Measurements from ENCODE around the gene LANCL2. TPM values are rescaled to one million over a fixed set of nuclear protein-coding genes. Genes with fewer than 3 reads are reported as not detected.

LANCL2 gene
- total RNA-seq, 1 experiment from 2014 or later, result 26.4 TPM

- Mint-ChIP-seq H3K4me3 (no peak overlapping the region), H3K9me3 (no peaks in the 10 kb centered on the region), H3K36me3 (ENCODE audit: insufficient read depth in 1 of 3, low read depth in 3 of 3) (peaks cover 0 to 13% (median 6%) of the 10 kb centered on the region in 3 experiments; a peak in 4 of 7 replicates), H3K27me3 (ENCODE audit: low read depth) (no peaks in the 10 kb centered on the region), H3K4me1 (peaks cover 9 to 16% of the 10 kb centered on the region in 2 experiments; a peak in 3 of 4 replicates), H3K27ac (no peak overlapping the region; a peak in 1 of 7 replicates)
- Histone ChIP-seq H2AK5ac (ENCODE audit: insufficient read length, low read length) (no peak overlapping the region), H2BK20ac (ENCODE audit: low read depth, low read length, poor library complexity, severe bottlenecking) (no peak overlapping the region), H3K18ac (ENCODE audit: insufficient read length, low read depth, low read length) (no peak overlapping the region), H3K4ac (ENCODE audit: low read depth, low read length) (no peak overlapping the region), H2AFZ (ENCODE audit: low read length) (no peak overlapping the region), H4K8ac (replicated peaks; ENCODE audit: insufficient read length, low read depth, low read length) (no peak overlapping the region), H2BK120ac (ENCODE audit: low read depth, low read length, poor library complexity, severe bottlenecking) (no peak overlapping the region), H4K5ac (ENCODE audit: insufficient read length, low read depth, low read length) (no peak overlapping the region), H3K27me3 (ENCODE audit: insufficient read depth, low read length) (no peaks in the 10 kb centered on the region), H3K56ac (ENCODE audit: insufficient read length, low read depth, low read length) (no peak overlapping the region), H3K23ac (ENCODE audit: insufficient read length, low read depth, low read length) (no peak overlapping the region), H2BK15ac (ENCODE audit: low read depth, low read length) (no peak overlapping the region), H3K9ac (ENCODE audit: extremely low read depth, insufficient read length, low read length) (no peak overlapping the region), H4K91ac (ENCODE audit: insufficient read length, low read depth, low read length) (no peak overlapping the region), H2BK5ac (ENCODE audit: insufficient read length, low read length) (no peak overlapping the region), H4K20me1 (ENCODE audit: control insufficient read depth, insufficient read depth, insufficient read length) (no peaks in the 10 kb centered on the region), H3K9me3 (ENCODE audit: control insufficient read depth, low read depth, low read length) (no peaks in the 10 kb centered on the region), H2BK12ac (ENCODE audit: insufficient read length, low read depth, low read length) (no peak overlapping the region), H3K79me2 (ENCODE audit: insufficient read depth, low read length) (no peaks in the 10 kb centered on the region), H3K79me1 (ENCODE audit: insufficient read depth, low read depth, low read length, poor library complexity, severe bottlenecking) (no peaks in the 10 kb centered on the region), H3K4me2 (ENCODE audit: insufficient read depth, insufficient read length, low read length) (no peak overlapping the region), H3K4me1 (ENCODE audit: insufficient read depth, low read length) (no peaks in the 10 kb centered on the region), H3K27ac (ENCODE audit: insufficient read length, low read depth, low read length) (no peak overlapping the region), H3T11ph (ENCODE audit: low read length) (no peak overlapping the region), H3K23me2 (ENCODE audit: insufficient read length, low read depth, low read length, poor library complexity, severe bottlenecking) (no peaks in the 10 kb centered on the region), H3K14ac (ENCODE audit: insufficient read depth, low read length) (no peak overlapping the region)
- WGBS (ENCODE audit: extremely low coverage, insufficient read length, low lambda C conversion rate), result no CpG with 5 or more reads among the region's 3 CpGs
- TF ChIP-seq, protein P1, sequence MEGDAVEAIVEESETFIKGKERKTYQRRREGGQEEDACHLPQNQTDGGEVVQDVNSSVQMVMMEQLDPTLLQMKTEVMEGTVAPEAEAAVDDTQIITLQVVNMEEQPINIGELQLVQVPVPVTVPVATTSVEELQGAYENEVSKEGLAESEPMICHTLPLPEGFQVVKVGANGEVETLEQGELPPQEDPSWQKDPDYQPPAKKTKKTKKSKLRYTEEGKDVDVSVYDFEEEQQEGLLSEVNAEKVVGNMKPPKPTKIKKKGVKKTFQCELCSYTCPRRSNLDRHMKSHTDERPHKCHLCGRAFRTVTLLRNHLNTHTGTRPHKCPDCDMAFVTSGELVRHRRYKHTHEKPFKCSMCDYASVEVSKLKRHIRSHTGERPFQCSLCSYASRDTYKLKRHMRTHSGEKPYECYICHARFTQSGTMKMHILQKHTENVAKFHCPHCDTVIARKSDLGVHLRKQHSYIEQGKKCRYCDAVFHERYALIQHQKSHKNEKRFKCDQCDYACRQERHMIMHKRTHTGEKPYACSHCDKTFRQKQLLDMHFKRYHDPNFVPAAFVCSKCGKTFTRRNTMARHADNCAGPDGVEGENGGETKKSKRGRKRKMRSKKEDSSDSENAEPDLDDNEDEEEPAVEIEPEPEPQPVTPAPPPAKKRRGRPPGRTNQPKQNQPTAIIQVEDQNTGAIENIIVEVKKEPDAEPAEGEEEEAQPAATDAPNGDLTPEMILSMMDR (conservative IDR thresholded peaks at IDR 0.05), result no peak
- DNase-seq, result no peak
Measured at GRCh38 chr7:55420530-55420929, 55.4 kb downstream of the LANCL2 start.

Measured in H9 (cell line).